Activated CD8-positive, alpha-beta memory T cell treated with anti-CD3 and anti-CD28 coated beads for 36 hours (primary cell): ENCODE data around the gene EPHA1. TPM values are rescaled to one million over a fixed set of nuclear protein-coding genes. Genes with fewer than 3 reads are reported as not detected.
"Not testable (repeated sequence)": the region's sequence is repeated elsewhere in the genome, so short reads cannot be mapped to it uniquely, and the experiment has no call there.

Source experiments
- CTCF ChIA-PET: fragments of 350-600 bp; sonication (Branson Sonifier 250); formaldehyde crosslinking; loops from one replicate; lab custom pipeline; 2021; ENCODE audit warnings: antibody characterized with exemption; lab: Charles Lee
- POLR2A ChIA-PET: fragments of 350-600 bp; sonication (Branson Sonifier 250); formaldehyde crosslinking; loops from one replicate; lab custom pipeline; 2021; ENCODE audit warnings: antibody characterized with exemption; lab: Charles Lee
- total RNA-seq, 2 experiments: library from RNA; stranded (reverse); gene quantifications; one replicate each; pipeline ENCODE4 v1.2.3, GENCODE V29; 2021

Gene EPHA1
- total RNA-seq, 2 experiments from 2014 or later, result 0.69 to 0.82 TPM

GRCh38 chr7:143410521-143411004 is 1.9 kb upstream of the EPHA1 start:
- ChIA-PET CTCF (no interaction called here), POLR2A (no interaction called here)

GRCh38 chr7:143408252-143408685 is 387 bp downstream of the EPHA1 start:
- ChIA-PET CTCF (interaction anchor here (0.6 to 2.9 kb wide), 4 partner anchors 8 to 1702 kb away, joined by 3 to 15 read pairs (median 9); no protein-coding TSS in a partner anchor), POLR2A (interaction anchor here (1.0 to 1.7 kb wide), 2 partner anchors 27 to 145 kb away, joined by 3 to 5 read pairs; partner anchors contain the start of gene GSTK1)

- POLR2A ChIA-PET, result interaction anchor here (1.0 to 1.7 kb wide), 2 partner anchors 26 to 144 kb away, joined by 3 to 5 read pairs; partner anchors contain the start of gene GSTK1
- CTCF ChIA-PET, result interaction anchor here (0.6 to 2.9 kb wide), 4 partner anchors 9 to 1701 kb away, joined by 3 to 15 read pairs (median 9); no protein-coding TSS in a partner anchor
These were observed 1.1 kb downstream of the EPHA1 start for GRCh38 chr7:143407287-143408251.

- POLR2A ChIA-PET, result interaction anchor here (0.7 kb wide), 1 partner anchor 11 kb away, joined by 4 read pairs; no protein-coding TSS in a partner anchor
- CTCF ChIA-PET, result interaction anchor here (0.9 to 2.9 kb wide), 2 partner anchors 9 to 11 kb away, joined by 3 to 15 read pairs; no protein-coding TSS in a partner anchor
These were observed 2.7 kb downstream of the EPHA1 start for GRCh38 chr7:143406002-143406357.

GRCh38 chr7:143405173-143406001 is 3.3 kb downstream of the EPHA1 start:
- ChIA-PET POLR2A (no interaction called here), CTCF (interaction anchor here (0.9 to 2.9 kb wide), 2 partner anchors 8 to 11 kb away, joined by 3 to 15 read pairs; no protein-coding TSS in a partner anchor)

GRCh38 chr7:143402233-143402632 is 6.4 kb downstream of the EPHA1 start:
- CTCF ChIA-PET, POLR2A ChIA-PET: not testable (repeated sequence)

GRCh38 chr7:143401265-143401664 is 7.4 kb downstream of the EPHA1 start:
- CTCF ChIA-PET, result interaction anchor here (1.2 kb wide), 1 partner anchor 16 kb away, joined by 4 read pairs; no protein-coding TSS in a partner anchor

GRCh38 chr7:143399642-143400041 is 9.0 kb downstream of the EPHA1 start:
- POLR2A ChIA-PET, result no interaction called here
- CTCF ChIA-PET, result no interaction called here

More at GRCh38 chr7:143401265-143401664, 7.4 kb downstream of the EPHA1 start:
- POLR2A ChIA-PET, result no interaction called here

GRCh38 chr7:143399151-143399550 is 9.5 kb downstream of the EPHA1 start:
- POLR2A ChIA-PET, result no interaction called here

GRCh38 chr7:143398616-143399015 is 10.0 kb downstream of the EPHA1 start:
- CTCF ChIA-PET, result no interaction called here
- POLR2A ChIA-PET, result no interaction called here

More at GRCh38 chr7:143399151-143399550, 9.5 kb downstream of the EPHA1 start:
- CTCF ChIA-PET, result no interaction called here

- CTCF ChIA-PET, result interaction anchor here (1.5 kb wide), 1 partner anchor 8 kb away, joined by 3 read pairs; no protein-coding TSS in a partner anchor
- POLR2A ChIA-PET, result no interaction called here
These were observed 10.7 kb downstream of the EPHA1 start for GRCh38 chr7:143397710-143398530.

- ChIA-PET CTCF (interaction anchor here (1.5 kb wide), 1 partner anchor 9 kb away, joined by 3 read pairs; no protein-coding TSS in a partner anchor), POLR2A (no interaction called here)
These were observed 11.8 kb downstream of the EPHA1 start for GRCh38 chr7:143396625-143397556.

GRCh38 chr7:143396182-143396581 is 12.5 kb downstream of the EPHA1 start:
- CTCF ChIA-PET, result interaction anchor here (1.5 kb wide), 1 partner anchor 10 kb away, joined by 3 read pairs; no protein-coding TSS in a partner anchor
- POLR2A ChIA-PET, result no interaction called here

- CTCF ChIA-PET, result interaction anchor here (1.7 kb wide), 1 partner anchor 15 kb away, joined by 4 read pairs; the partner anchor contains the start of gene ZYX
- POLR2A ChIA-PET, result no interaction called here
These were observed 13.2 kb downstream of the EPHA1 start for GRCh38 chr7:143395187-143396149.

- ChIA-PET POLR2A (no interaction called here), CTCF (interaction anchor here (1.7 kb wide), 1 partner anchor 14 kb away, joined by 4 read pairs; the partner anchor contains the start of gene ZYX)
These were observed 13.9 kb downstream of the EPHA1 start for GRCh38 chr7:143394777-143395176.

- ChIA-PET POLR2A (no interaction called here), CTCF (no interaction called here)
These were observed 14.6 kb downstream of the EPHA1 start for GRCh38 chr7:143394068-143394467.
